PC-9 (cell line): Measurements from ENCODE around the gene ZSWIM4. TPM values are rescaled to one million over a fixed set of nuclear protein-coding genes. Genes with fewer than 3 reads are reported as not detected.
"Not testable (repeated sequence)": the region's sequence is repeated elsewhere in the genome, so short reads cannot be mapped to it uniquely, and the experiment has no call there.

Experiments
- BruUV-seq: library from RNA; stranded (reverse); fragments of 400-500 nt; replicated peaks from 2 replicates; lab custom pipeline; 2021; lab: Mats Ljungman, UMichigan
- CTCF ChIA-PET: fragments of 300-600 bp; sonication (Branson Sonifier 250); formaldehyde crosslinking; loops from one replicate; lab custom pipeline; 2022; ENCODE audit warnings: antibody characterized with exemption; lab: Charles Lee
- POLR2A ChIA-PET: fragments of 300-600 bp; sonication (Branson Sonifier 250); formaldehyde crosslinking; loops from one replicate; lab custom pipeline; 2022; ENCODE audit warnings: antibody characterized with exemption; ENCODE audit not compliant: unreplicated experiment; lab: Charles Lee
- DNase-seq, 2 experiments: peaks; one replicate each; pipeline versions ENCODE4 v3.0.0 to v3.0.0-alpha.2; 2015 to 2022; ENCODE audit warnings: mixed read lengths in 1 of 2
- H2AFZ ChIP-seq: fragments of 200-600 bp; sonication (generic); 2 replicates; pipeline ENCODE4 v1.8.1; 2017; ENCODE audit warnings: antibody characterized with exemption
- H3F3A ChIP-seq: fragments of 200-600 bp; sonication (generic); 2 replicates; pipeline ENCODE4 v1.8.1; 2017; ENCODE audit warnings: antibody characterized with exemption, mild to moderate bottlenecking, low read depth; ENCODE audit not compliant: insufficient read depth
- H3K27ac ChIP-seq: fragments of 200-600 bp; sonication (generic); 2 replicates; pipeline ENCODE4 v1.6.1; 2016; ENCODE audit warnings: mixed run types
- H3K27me3 ChIP-seq: fragments of 200-600 bp; sonication (generic); 2 replicates; pipeline ENCODE4 v1.6.1; 2016; ENCODE audit warnings: low read depth, mixed run types; ENCODE audit not compliant: insufficient read depth
- H3K36me3 ChIP-seq: fragments of 200-600 bp; sonication (generic); 2 replicates; pipeline ENCODE4 v1.6.1; 2016; ENCODE audit warnings: low read depth, mixed run types
- H3K4me1 ChIP-seq: fragments of 200-600 bp; sonication (generic); replicated peaks from 2 replicates; pipeline ENCODE4 v1.6.1; 2016; ENCODE audit warnings: mixed run types; ENCODE audit not compliant: insufficient read depth
- H3K4me2 ChIP-seq: fragments of 200-600 bp; sonication (generic); 2 replicates; pipeline ENCODE4 v1.6.1; 2017; ENCODE audit warnings: mixed run types
- H3K4me3 ChIP-seq: fragments of 200-600 bp; sonication (generic); 2 replicates; pipeline ENCODE4 v1.6.1; 2016; ENCODE audit warnings: mixed run types
- H3K79me2 ChIP-seq: fragments of 200-600 bp; sonication (generic); 2 replicates; pipeline ENCODE4 v1.6.1; 2017; ENCODE audit warnings: low read depth, mixed run types
- H3K9me2 ChIP-seq: fragments of 200-600 bp; sonication (generic); 2 replicates; pipeline ENCODE4 v1.8.1; 2017; ENCODE audit warnings: mild to moderate bottlenecking; ENCODE audit not compliant: insufficient read depth
- H3K9me3 ChIP-seq: fragments of 200-600 bp; sonication (generic); 2 replicates; pipeline ENCODE4 v1.8.1; 2016; ENCODE audit warnings: low read depth; ENCODE audit not compliant: insufficient read depth
- H4K20me1 ChIP-seq: fragments of 200-600 bp; sonication (generic); 2 replicates; pipeline ENCODE4 v1.8.1; 2017; ENCODE audit not compliant: insufficient read depth
- CTCF ChIP-seq: fragments of 200-600 bp; sonication (generic); conservative IDR thresholded peaks from 2 replicates; pipeline ENCODE4 v1.6.1; 2017; ENCODE audit warnings: mixed run types, antibody characterized with exemption, mild to moderate bottlenecking, moderate library complexity
- EZH2 ChIP-seq: fragments of 200-600 bp; sonication (generic); IDR thresholded peaks from 2 replicates; pipeline ENCODE4 v1.8.0; 2017; ENCODE audit warnings: antibody characterized with exemption, low read depth
- intact Hi-C: fragments of 100-400 bp; cut with micrococcal nuclease; formaldehyde crosslinking; loops from one replicate; pipeline ENCODE4 v1.10.0; 2022; ENCODE audit not compliant: unreplicated experiment
- total RNA-seq: library from RNA; stranded (reverse); gene quantifications from 2 replicates; pipeline ENCODE4 v1.2.3, GENCODE V29; 2021

ZSWIM4 gene
- total RNA-seq, 1 experiment from 2014 or later = 15.2 TPM

- H3K4me3 ChIP-seq = no peak overlapping the region
- peaks cover 29% of the 10 kb centered on the region for H3K79me2 ChIP-seq
- no peak overlapping the region for H3K27ac ChIP-seq
- peaks cover 7% of the 10 kb centered on the region for H4K20me1 ChIP-seq
- ChIA-PET POLR2A (no interaction called here), CTCF (no interaction called here)
- intact Hi-C loops = no loop called here
- H3K4me1 ChIP-seq = peaks cover 13% of the 10 kb centered on the region
- DNase-seq = no peak
- H3K9me2 ChIP-seq = no peaks in the 10 kb centered on the region
- H3K9me3 ChIP-seq = no peaks in the 10 kb centered on the region
- TF ChIP-seq EZH2 (no peak), CTCF (no peak)
- 0 out of 2 replicates have a peak, but pooled peaks cover 9% of the 10 kb centered on the region for H3K36me3 ChIP-seq
- H3K27me3 ChIP-seq = no peaks in the 10 kb centered on the region
- no TSS peak for BruUV-seq
- no peak overlapping the region for H2AFZ ChIP-seq
- peaks cover 43% of the 10 kb centered on the region for H3F3A ChIP-seq
- no peak overlapping the region for H3K4me2 ChIP-seq
These were observed 16.4 kb upstream of the ZSWIM4 start for GRCh38 chr19:13778847-13779246.

GRCh38 chr19:13779794-13780193 is 15.4 kb upstream of the ZSWIM4 start:
- CTCF ChIA-PET = interaction anchor here (0.6 kb wide), 1 partner anchor 38 kb away, joined by 4 read pairs; no protein-coding TSS in a partner anchor
- POLR2A ChIA-PET, H3K9me3 ChIP-seq, BruUV-seq, H3K4me3 ChIP-seq, DNase-seq, H3K27ac ChIP-seq, H3K27me3 ChIP-seq, H3K4me2 ChIP-seq, intact Hi-C loops, H4K20me1 ChIP-seq, H2AFZ ChIP-seq, H3K36me3 ChIP-seq, H3K9me2 ChIP-seq: not testable (repeated sequence)
- Histone ChIP-seq H3K79me2 (peaks cover 23% of the 10 kb centered on the region), H3F3A (peaks cover 50% of the 10 kb centered on the region), H3K4me1 (peaks cover 13% of the 10 kb centered on the region)

GRCh38 chr19:13781547-13781946 is 13.7 kb upstream of the ZSWIM4 start:
- intact Hi-C loops = no loop called here
- H3K27me3 ChIP-seq = no peaks in the 10 kb centered on the region
- H3K9me3 ChIP-seq = no peaks in the 10 kb centered on the region
- no peaks in the 10 kb centered on the region for H3K9me2 ChIP-seq
- BruUV-seq = no TSS peak
- TF ChIP-seq EZH2 (no peak), CTCF (no peak)
- peaks cover 1% of the 10 kb centered on the region for H4K20me1 ChIP-seq
- H2AFZ ChIP-seq = no peak overlapping the region
- CTCF ChIA-PET = interaction anchor here (1.0 kb wide), 1 partner anchor 19 kb away, joined by 8 read pairs; no protein-coding TSS in a partner anchor
- H3K4me3 ChIP-seq = no peak overlapping the region
- no peak overlapping the region for H3K4me2 ChIP-seq
- peaks cover 16% of the 10 kb centered on the region for H3K4me1 ChIP-seq
- 0 out of 2 replicates have a peak, but pooled peaks cover 9% of the 10 kb centered on the region for H3K36me3 ChIP-seq
- POLR2A ChIA-PET = interaction anchor here (0.5 to 0.7 kb wide), 3 partner anchors 11 to 598 kb away, joined by 3 to 17 read pairs (median 3); no protein-coding TSS in a partner anchor
- H3K79me2 ChIP-seq = peaks cover 6% of the 10 kb centered on the region
- peak in 1 of 2 experiments; percentile 65 for DNase-seq
- peaks cover 58% of the 10 kb centered on the region for H3F3A ChIP-seq
- H3K27ac ChIP-seq = no peak overlapping the region

GRCh38 chr19:13782537-13782936 is 12.7 kb upstream of the ZSWIM4 start:
- no peak for DNase-seq
- intact Hi-C loops = no loop called here
- Histone ChIP-seq H3K79me2 (no peaks in the 10 kb centered on the region), H3K9me2 (no peaks in the 10 kb centered on the region), H2AFZ (no peak overlapping the region), H3K4me1 (peaks cover 17% of the 10 kb centered on the region), H3F3A (peaks cover 58% of the 10 kb centered on the region), H3K36me3 (0 out of 2 replicates have a peak, but pooled peaks cover 9% of the 10 kb centered on the region), H3K27me3 (no peaks in the 10 kb centered on the region), H3K9me3 (no peaks in the 10 kb centered on the region), H3K4me3 (no peak overlapping the region), H3K27ac (no peak overlapping the region), H3K4me2 (no peak overlapping the region), H4K20me1 (no peaks in the 10 kb centered on the region)
- TF ChIP-seq CTCF = no peak
- TF ChIP-seq EZH2 = no peak
- ChIA-PET POLR2A (no interaction called here), CTCF (no interaction called here)
- no TSS peak for BruUV-seq
